ENCODE data around the gene GABRA1.

GABRA1 gene

DNA sequence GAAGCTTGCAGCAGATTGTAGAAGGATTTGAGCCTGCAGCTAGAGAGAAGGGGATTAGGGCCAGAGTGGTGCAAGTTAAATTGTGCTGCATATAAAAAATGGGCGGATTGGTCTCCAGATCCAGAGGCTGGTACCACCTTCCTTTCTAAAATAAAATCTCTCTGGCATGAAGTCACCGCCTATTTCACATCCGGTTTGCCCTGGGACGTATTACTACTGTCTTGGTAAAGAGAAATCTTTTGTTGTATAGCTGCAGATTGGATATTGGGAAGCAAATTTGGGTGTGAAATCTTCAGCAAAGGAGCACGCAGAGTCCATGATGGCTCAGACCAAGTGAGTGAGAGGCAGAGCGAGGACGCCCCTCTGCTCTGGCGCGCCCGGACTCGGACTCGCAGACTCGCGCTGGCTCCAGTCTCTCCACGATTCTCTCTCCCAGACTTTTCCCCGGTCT lies at the start of gene GABRA1:
TSS of gene GABRA1 (plus strand) at position 180 of the 451 bp plus-strand sequence. CDS start 2,691 bp downstream, outside the sequence.
- DNase-seq: no peak

GRCh38 chr5:161799316-161799715 lies 48.6 kb upstream of the GABRA1 start:
- DNase-seq: no peak

GRCh38 chr5:161804263-161804662 lies 43.7 kb upstream of the GABRA1 start:
- no peak for DNase-seq

GRCh38 chr5:161846746-161847145 lies 1.2 kb upstream of the GABRA1 start:
- no peak for DNase-seq

GRCh38 chr5:161847447-161847846 lies 473 bp upstream of the GABRA1 start:
- DNase-seq: no peak

DNA sequence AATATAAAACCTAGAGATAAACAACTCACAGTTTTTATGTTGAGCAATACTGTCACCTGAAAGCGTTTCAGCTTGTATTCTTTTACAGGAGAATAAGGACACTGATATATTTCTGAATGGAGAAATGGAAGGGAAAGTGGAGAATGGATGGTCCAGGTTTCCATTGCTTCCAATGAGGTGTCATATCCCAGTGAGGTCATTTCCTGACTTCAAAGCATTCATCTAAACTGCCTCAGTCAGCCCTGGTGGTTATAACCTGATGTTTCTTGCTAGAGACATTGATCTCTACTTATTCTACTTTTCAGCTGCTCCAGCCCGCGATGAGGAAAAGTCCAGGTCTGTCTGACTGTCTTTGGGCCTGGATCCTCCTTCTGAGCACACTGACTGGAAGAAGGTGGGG lies 2.6 kb downstream of the GABRA1 start:
- DNase-seq: no peak

DNA sequence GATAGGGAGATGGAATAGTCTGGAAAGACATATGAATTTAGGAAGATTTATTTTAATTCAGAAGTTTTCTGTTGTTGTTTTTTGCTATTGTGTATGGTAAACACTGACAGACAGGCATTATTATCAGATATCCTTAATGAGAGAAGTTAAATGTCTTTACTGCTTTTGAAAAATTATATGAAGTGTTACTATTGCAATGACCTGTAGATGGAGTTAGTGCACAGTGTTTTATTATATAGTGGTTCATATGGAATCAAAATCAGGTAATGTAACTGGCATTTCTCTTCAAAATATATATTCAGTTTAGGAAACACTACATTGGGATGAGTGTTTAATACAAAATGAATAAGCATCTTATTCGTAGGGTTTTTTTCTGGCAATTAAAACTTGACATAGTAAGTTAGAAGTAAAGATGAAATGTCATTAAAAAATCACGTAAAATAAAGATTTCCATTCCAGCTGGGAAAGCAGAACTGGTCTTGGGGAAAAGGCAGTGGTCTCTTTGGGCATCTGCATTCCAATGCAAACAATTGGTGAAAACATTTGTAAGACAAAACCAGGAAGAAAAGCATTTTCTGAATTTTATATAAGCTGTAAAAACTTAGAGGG lies 3.9 kb downstream of the GABRA1 start:
- DNase-seq: no peak

- DNase-seq: no peak
Observed at GRCh38 chr5:161857358-161857757, 9.4 kb downstream of the GABRA1 start.

GRCh38 chr5:161863259-161863658 lies 15.3 kb downstream of the GABRA1 start:
- DNase-seq: no peak

DNA sequence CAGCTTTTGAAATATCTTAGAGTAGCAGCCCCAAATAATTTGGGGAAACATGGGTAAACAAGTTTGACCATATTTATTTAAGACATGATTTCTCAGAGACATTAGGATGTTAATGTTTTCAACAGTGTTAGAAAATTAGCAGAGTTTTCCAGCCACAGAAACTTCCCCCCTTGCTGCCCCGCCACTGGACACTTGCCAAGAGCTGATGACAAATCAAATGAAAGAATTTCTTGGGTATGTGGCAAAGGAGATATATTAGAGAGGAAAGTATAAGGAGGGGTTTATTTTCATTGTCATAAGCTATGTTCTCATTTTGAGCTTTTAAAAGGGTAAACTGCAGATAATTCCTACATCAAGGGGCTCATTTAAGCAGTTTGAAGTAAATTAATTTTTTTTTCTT lies 15.9 kb downstream of the GABRA1 start:
- DNase-seq: no peak

DNA sequence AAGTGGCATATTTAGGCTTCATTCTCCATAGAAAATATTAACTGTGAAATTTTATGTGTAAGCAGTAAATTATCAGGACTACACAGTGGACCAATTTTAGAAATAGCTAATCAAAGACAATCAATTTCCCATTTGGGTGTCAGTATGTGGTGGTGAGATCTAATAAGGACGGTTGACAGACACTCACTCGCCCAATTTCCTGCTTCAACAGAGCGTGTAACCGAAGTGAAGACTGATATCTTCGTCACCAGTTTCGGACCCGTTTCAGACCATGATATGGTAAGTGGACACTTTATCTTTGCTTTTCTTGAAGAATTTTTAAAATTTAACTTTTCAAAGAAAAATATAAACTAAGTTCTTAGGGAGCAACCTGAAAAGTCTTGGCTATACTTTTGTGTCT lies 17.6 kb downstream of the GABRA1 start:
- DNase-seq: no peak

GRCh38 chr5:161889971-161890370 lies 42.1 kb downstream of the GABRA1 start:
- no peak for DNase-seq

DNA sequence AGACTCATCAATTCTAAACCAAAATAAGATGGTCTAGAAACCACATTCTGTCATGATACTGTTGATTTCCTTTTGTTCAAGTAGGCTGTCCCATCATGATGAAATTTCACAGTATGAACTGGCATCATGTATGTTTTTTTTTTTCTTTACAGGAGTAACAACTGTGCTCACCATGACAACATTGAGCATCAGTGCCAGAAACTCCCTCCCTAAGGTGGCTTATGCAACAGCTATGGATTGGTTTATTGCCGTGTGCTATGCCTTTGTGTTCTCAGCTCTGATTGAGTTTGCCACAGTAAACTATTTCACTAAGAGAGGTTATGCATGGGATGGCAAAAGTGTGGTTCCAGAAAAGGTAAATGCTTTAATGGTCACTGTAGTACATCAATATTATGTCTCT lies 47.6 kb downstream of the GABRA1 start:
- DNase-seq: no peak

DNA sequence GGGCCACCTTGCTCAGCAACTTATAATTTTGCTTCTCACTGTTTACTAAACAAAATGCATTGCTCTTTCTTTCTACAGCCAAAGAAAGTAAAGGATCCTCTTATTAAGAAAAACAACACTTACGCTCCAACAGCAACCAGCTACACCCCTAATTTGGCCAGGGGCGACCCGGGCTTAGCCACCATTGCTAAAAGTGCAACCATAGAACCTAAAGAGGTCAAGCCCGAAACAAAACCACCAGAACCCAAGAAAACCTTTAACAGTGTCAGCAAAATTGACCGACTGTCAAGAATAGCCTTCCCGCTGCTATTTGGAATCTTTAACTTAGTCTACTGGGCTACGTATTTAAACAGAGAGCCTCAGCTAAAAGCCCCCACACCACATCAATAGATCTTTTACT lies 49.1 kb downstream of the GABRA1 start:
- no peak for DNase-seq

DNA sequence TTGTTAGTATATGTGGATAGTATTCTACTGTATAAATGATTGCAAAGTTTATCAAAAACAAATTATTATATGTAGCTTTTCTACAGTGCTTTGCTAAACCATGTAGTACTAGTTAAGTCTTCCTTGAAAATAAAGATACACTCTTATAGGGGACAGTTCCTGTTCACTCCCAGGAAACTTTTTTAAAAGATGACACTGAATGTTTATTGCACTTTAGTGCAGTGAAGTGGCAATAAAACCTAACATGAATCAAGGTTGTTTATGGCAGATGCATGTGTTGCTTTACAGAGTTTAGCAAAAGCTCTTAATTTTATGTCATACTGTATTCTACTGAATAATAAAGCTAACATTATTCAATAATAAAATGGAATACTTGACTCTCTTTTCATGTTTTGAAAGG lies 51.7 kb downstream of the GABRA1 start:
- DNase-seq: no peak

GRCh38 chr5:161900981-161901380 lies 53.1 kb downstream of the GABRA1 start:
- no peak for DNase-seq

GRCh38 chr5:161921781-161922180 lies 73.9 kb downstream of the GABRA1 start:
- no peak for DNase-seq

DNA sequence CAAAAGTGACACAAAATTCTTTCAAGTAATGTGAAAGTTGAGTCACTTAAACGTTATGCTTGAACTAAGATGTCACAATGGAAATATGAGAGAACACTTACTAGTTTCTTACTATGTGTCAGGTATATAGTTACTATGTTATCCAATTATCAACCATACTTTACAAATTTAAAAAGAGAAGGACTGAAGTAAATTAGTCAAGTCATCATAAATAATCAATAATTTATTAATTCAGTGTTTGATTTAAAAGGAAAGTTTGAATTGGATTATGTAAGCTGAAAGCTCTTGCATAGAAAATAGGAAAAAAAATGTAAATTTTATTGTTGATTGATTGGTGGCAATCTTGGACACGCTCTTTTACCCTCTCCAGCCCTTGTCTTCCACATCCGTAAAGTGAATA lies 76.3 kb downstream of the GABRA1 start:
- no peak for DNase-seq

- DNase-seq: no peak
Observed at GRCh38 chr5:161925960-161926359, 78.0 kb downstream of the GABRA1 start.

- DNase-seq: no peak
Observed at GRCh38 chr5:161934486-161934885, 86.6 kb downstream of the GABRA1 start.

- no peak for DNase-seq
Observed at GRCh38 chr5:161944974-161945373, 97.1 kb downstream of the GABRA1 start.

GRCh38 chr5:161946911-161947310 lies 99.0 kb downstream of the GABRA1 start:
- DNase-seq: no peak

Data from stimulated activated CD4-positive, alpha-beta T cell treated with anti-CD3 and anti-CD28 coated beads, Interleukin-4, amount 100 ng/mL, for 4 hours (primary cell).